ENCODE measurements around the gene DPEP2NB.

DPEP2NB gene

DNA sequence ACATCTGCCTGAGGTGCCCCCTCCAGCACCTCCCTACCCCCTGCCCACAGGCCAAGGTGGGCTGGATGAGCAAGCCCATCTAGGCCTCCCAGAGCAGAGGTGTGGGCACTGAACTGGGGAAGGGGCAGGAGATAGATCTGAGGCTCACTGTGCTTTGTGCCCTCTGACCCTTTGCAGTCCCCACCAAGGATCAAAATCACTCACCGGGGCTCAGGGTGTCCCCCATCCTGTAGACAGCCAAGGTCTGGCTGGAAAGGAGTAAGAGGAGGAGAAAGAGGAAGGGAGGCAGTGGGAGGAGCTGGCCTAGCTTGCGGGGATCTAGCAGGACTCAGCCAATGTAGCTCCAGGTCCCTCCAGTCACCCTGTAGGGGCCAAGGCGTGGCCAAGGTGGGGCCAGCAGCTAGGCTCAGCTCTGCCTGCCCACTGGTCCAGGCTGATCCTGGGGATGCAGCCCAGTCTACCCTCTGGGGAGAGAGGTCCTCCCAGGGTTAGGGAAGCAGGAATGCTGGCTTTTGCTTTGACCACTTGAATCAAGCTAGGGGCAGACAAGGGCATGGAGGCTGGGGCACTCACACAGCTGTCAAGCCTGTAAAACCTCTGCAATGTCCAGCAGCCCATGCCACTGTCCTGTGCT, 49.0 kb downstream of the DPEP2NB start:
- H3K4me3 ChIP-seq (ENCODE audit: low read length): peak overlapping the region; percentile 72; the same call in 1 of the 2 replicates
- H3K9me3 ChIP-seq (ENCODE audit: insufficient read depth, low read depth, low read length): no peaks in the 10 kb centered on the region
- peak overlapping the region; percentile 59; the same call in 1 of the 2 replicates for H3K9ac ChIP-seq (ENCODE audit: low read depth, low read length)
- H3K36me3 ChIP-seq (ENCODE audit: insufficient read depth, low read depth, low read length): peaks cover 17% of the 10 kb centered on the region
- H3K27me3 ChIP-seq (ENCODE audit: insufficient read depth, low read length): peaks cover 8% of the 10 kb centered on the region; the same call in 1 of the 2 replicates
- H3K4me1 ChIP-seq (ENCODE audit: insufficient read depth, low read length): peaks cover 25% of the 10 kb centered on the region
- no peak overlapping the region for H3K27ac ChIP-seq (ENCODE audit: low read length)

DNA sequence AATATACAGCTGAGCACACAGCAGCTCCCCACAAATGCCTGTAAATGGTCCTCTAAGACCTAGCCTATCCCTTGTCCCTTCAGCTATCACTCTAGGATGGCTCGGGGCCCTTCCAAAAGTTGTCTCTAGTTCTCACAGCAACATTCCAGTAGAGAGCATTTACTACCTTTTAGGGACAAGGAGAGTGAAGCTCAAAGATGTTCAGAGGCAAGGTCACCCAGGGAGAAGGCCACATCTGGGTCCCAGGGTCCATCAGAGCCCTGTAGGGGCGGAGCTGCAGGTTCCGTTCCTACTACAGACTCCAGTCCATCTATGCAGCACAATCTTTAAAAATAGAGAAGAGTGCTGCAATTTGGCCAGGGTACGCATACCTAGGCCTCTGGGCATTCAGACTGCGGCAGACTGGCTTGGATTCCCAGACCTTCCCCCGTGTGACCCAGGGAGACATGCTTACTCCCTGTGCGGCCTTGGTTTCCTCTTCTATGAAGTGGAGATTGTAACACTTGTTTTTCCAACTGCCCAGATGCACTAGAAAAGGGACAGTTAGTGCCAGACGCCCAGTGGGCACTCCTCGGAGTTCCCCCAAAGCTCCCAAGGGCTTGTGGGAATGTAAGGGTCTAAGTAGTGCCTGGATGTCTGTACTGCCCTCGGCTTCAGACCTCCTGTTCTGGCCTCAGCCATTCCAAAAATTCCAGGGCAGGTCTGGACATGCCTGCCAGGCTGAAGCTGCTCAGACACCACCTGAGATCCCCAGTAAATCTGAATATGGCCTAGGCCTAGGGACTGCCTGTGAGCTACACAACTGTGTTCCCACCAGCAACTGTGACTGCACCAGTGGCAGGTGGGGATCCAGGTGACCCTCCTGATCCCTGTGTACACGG, 49.8 kb downstream of the DPEP2NB start:
- H3K9ac ChIP-seq (ENCODE audit: low read depth, low read length): peak overlapping the region; percentile 59; the same call in 1 of the 2 replicates
- peak overlapping the region; percentile 30; the same call in 1 of the 2 replicates for H3K4me3 ChIP-seq (ENCODE audit: low read length)
- H3K36me3 ChIP-seq (ENCODE audit: insufficient read depth, low read depth, low read length): peaks cover 25% of the 10 kb centered on the region
- peaks cover 25% of the 10 kb centered on the region for H3K4me1 ChIP-seq (ENCODE audit: insufficient read depth, low read length)
- H3K27me3 ChIP-seq (ENCODE audit: insufficient read depth, low read length): peaks cover 8% of the 10 kb centered on the region; the same call in 1 of the 2 replicates
- H3K9me3 ChIP-seq (ENCODE audit: insufficient read depth, low read depth, low read length): no peaks in the 10 kb centered on the region
- no peak overlapping the region for H3K27ac ChIP-seq (ENCODE audit: low read length)

DNA sequence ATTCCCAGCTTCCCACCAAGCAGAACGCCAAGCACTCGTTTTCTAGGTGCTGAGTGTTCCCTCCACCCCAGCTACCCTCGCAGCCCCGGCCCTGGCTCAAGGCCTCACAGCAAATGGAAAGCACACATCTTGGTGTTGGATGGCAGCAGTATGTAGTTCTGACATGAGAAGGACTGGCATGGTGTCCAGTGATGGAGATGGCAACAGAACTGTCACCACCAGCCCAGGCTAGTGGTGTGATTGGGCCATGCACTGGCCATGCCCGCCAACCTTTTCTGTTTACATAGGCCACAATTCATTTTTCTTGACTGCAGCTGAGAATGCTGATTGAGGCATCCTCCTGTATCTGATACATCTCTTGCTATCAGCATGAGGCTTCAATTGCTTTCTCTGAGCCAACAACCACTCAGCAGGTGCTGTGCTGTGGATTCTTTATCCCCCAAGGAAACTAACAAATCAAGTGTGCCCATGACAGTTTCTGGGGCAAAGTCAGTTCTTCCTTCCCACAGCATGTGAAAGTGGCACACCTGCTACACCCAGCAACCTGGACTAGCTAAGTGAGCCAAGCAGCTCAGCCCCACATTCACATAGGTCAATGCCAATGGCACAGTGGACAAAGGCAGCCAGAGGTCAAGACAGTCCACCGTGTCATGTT, 51.1 kb downstream of the DPEP2NB start:
- Histone ChIP-seq H3K9ac (ENCODE audit: low read depth, low read length) (peak overlapping the region; percentile 34; the same call in 1 of the 2 replicates), H3K36me3 (ENCODE audit: insufficient read depth, low read depth, low read length) (peaks cover 34% of the 10 kb centered on the region), H3K4me3 (ENCODE audit: low read length) (no peak overlapping the region), H3K4me1 (ENCODE audit: insufficient read depth, low read length) (peaks cover 25% of the 10 kb centered on the region), H3K27me3 (ENCODE audit: insufficient read depth, low read length) (peaks cover 8% of the 10 kb centered on the region; the same call in 1 of the 2 replicates), H3K27ac (ENCODE audit: low read length) (no peak overlapping the region), H3K9me3 (ENCODE audit: insufficient read depth, low read depth, low read length) (no peaks in the 10 kb centered on the region)

DNA sequence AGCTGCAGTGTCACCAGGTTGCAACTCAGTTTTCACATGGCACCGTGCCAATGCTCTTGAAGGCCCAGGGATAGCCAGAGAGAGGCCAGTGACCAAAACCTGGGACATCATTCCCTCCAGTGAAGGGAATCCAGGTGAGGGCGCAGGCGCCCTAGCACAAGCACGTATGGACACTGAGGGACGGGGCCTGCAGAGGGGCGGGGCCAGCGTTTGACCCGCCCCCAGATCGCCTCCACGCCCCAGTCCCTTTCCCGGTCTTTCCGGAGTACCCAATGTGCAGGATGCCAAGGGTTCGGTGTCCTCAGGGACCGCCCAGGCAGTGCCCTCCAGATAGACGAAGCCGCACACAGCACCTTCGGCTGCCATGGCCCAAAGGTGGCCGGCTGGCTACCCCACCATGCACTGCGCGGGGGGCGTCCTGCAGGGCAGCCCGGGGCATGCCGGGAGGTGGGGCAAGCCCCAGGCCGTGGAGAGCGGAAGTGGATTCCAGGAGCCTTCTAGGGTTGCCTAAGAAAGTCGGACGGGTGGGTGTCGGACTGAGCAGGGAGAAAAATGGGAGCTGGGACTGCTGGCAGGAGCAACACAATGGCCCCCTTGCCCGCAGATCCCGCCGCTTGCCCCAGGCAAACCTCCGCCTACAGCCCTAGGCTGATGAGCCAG, 51.9 kb downstream of the DPEP2NB start:
- Histone ChIP-seq H3K4me1 (ENCODE audit: insufficient read depth, low read length) (peaks cover 25% of the 10 kb centered on the region), H3K4me3 (ENCODE audit: low read length) (peak overlapping the region; percentile 45; the same call in 1 of the 2 replicates), H3K9ac (ENCODE audit: low read depth, low read length) (peak overlapping the region; percentile 34; the same call in 1 of the 2 replicates), H3K27ac (ENCODE audit: low read length) (no peak overlapping the region), H3K36me3 (ENCODE audit: insufficient read depth, low read depth, low read length) (peaks cover 41% of the 10 kb centered on the region), H3K27me3 (ENCODE audit: insufficient read depth, low read length) (peaks cover 8% of the 10 kb centered on the region; the same call in 1 of the 2 replicates), H3K9me3 (ENCODE audit: insufficient read depth, low read depth, low read length) (no peaks in the 10 kb centered on the region)

All from iPS-20b (cell line).